ENCODE results near the gene PRELP.
A peak's percentile ranks its signal among the peaks of the same experiment; 100 is the strongest.

The PRELP gene

GRCh38 chr1:203478231-203478630 is 2.6 kb downstream of the PRELP start:
- DNase-seq (ENCODE audit: low read depth in 2 of 2) = no peak

- no peak for DNase-seq (ENCODE audit: low read depth in 2 of 2)
These were observed 3.4 kb downstream of the PRELP start for GRCh38 chr1:203478986-203479385.

- DNase-seq (ENCODE audit: low read depth in 2 of 2) = no peak
These were observed 4.0 kb downstream of the PRELP start for GRCh38 chr1:203479646-203480045.

- no peak for DNase-seq (ENCODE audit: low read depth in 2 of 2)
These were observed 4.5 kb downstream of the PRELP start for GRCh38 chr1:203480084-203480483.

- peak in 1 of 2 donors; percentile 11 for DNase-seq (ENCODE audit: low read depth in 2 of 2)
These were observed 5.0 kb downstream of the PRELP start for GRCh38 chr1:203480525-203481084.

GRCh38 chr1:203481196-203481595 is 5.6 kb downstream of the PRELP start:
- no peak for DNase-seq (ENCODE audit: low read depth in 2 of 2)

- DNase-seq (ENCODE audit: low read depth in 2 of 2) = no peak
These were observed 11.2 kb downstream of the PRELP start for GRCh38 chr1:203486618-203487370.

GRCh38 chr1:203488539-203488938 is 12.9 kb downstream of the PRELP start:
- DNase-seq (ENCODE audit: low read depth in 2 of 2) = no peak

- DNase-seq (ENCODE audit: low read depth in 2 of 2) = no peak
These were observed 15.0 kb downstream of the PRELP start for GRCh38 chr1:203490607-203491006.

- DNase-seq (ENCODE audit: low read depth in 2 of 2) = no peak
These were observed 16.1 kb downstream of the PRELP start for GRCh38 chr1:203491664-203492063.

- DNase-seq (ENCODE audit: low read depth in 2 of 2) = no peak
These were observed 16.6 kb downstream of the PRELP start for GRCh38 chr1:203492082-203492747.

GRCh38 chr1:203492748-203493130 is 17.1 kb downstream of the PRELP start:
- DNase-seq (ENCODE audit: low read depth in 2 of 2) = no peak

- DNase-seq (ENCODE audit: low read depth in 2 of 2) = no peak
These were observed 18.3 kb downstream of the PRELP start, which contains the start of gene OPTC for GRCh38 chr1:203493901-203494300. OPTC (plus strand) TSS chr1:203494153; CDS start chr1:203496006, 1,853 bp downstream.

- no peak for DNase-seq (ENCODE audit: low read depth in 2 of 2)
These were observed 20.2 kb downstream of the PRELP start for GRCh38 chr1:203495845-203496244.

- no peak for DNase-seq (ENCODE audit: low read depth in 2 of 2)
These were observed 21.7 kb downstream of the PRELP start for GRCh38 chr1:203497269-203497777.

GRCh38 chr1:203499643-203500278 is 24.2 kb downstream of the PRELP start:
- no peak for DNase-seq (ENCODE audit: low read depth in 2 of 2)

- no peak for DNase-seq (ENCODE audit: low read depth in 2 of 2)
These were observed 24.7 kb downstream of the PRELP start for GRCh38 chr1:203500279-203500678.

GRCh38 chr1:203503836-203504235 is 28.2 kb downstream of the PRELP start:
- no peak for DNase-seq (ENCODE audit: low read depth in 2 of 2)

GRCh38 chr1:203504400-203505250 is 29.0 kb downstream of the PRELP start:
- peak; percentile 46 to 66 for DNase-seq (ENCODE audit: low read depth in 2 of 2)

GRCh38 chr1:203505526-203506204 is 30.1 kb downstream of the PRELP start:
- no peak for DNase-seq (ENCODE audit: low read depth in 2 of 2)

All from stimulated activated CD4-positive, alpha-beta T cell treated with anti-CD3 and anti-CD28 coated beads, Interleukin-1b, Interleukin-23, amount 100 ng/mL, for 1 hour (primary cell).